HG03064 (cell line): ENCODE data around the gene CUEDC1.

Experiments used
- ATAC-seq: cut with Tn5 transposase; IDR thresholded peaks from one replicate; pipeline ENCODE4 v1.9.1; 2021; ENCODE audit warnings: low read depth; ENCODE audit not compliant: unreplicated experiment

CUEDC1 gene

DNA sequence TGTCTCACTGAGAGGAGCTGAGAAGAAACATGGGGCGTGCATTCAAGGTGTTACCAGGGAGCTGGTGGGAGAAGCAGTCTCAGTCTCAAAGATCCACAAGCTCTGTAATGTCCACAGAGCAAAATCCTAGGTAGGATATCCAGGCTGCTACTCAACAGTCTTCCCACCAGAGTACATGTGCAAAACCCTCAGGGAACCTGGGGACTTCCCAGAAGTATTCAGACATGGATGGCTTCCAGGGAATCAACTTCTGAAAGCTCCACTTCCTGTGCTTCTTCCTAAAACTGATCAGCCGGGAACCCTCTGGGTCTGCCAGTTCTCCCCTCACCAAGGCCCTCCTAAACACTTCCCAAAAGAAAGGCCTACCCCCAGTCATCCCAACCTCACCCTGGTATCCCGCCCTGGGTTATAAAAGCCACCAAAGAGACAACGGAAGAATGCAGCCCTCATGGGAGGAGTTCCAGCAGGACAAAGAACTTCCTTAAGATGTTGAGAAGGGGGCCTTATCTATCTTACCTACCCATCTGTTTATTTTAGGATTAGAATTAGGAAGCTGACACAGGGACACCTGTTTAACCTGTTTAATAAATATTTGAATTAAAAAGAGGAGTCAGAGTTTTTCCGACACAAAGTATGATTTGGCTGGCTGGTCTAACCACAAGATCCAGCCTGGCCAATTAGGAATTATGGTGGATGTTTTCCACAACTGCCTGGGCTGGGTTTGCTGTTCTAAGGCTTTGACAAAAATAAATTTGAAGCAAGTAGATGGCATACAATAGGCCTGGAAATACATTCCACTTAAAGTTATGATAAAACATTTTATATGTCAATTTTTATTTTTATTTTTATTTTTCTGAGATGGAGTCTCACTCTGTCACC, 37.0 kb downstream of the CUEDC1 start:
- ATAC-seq: no peak

DNA sequence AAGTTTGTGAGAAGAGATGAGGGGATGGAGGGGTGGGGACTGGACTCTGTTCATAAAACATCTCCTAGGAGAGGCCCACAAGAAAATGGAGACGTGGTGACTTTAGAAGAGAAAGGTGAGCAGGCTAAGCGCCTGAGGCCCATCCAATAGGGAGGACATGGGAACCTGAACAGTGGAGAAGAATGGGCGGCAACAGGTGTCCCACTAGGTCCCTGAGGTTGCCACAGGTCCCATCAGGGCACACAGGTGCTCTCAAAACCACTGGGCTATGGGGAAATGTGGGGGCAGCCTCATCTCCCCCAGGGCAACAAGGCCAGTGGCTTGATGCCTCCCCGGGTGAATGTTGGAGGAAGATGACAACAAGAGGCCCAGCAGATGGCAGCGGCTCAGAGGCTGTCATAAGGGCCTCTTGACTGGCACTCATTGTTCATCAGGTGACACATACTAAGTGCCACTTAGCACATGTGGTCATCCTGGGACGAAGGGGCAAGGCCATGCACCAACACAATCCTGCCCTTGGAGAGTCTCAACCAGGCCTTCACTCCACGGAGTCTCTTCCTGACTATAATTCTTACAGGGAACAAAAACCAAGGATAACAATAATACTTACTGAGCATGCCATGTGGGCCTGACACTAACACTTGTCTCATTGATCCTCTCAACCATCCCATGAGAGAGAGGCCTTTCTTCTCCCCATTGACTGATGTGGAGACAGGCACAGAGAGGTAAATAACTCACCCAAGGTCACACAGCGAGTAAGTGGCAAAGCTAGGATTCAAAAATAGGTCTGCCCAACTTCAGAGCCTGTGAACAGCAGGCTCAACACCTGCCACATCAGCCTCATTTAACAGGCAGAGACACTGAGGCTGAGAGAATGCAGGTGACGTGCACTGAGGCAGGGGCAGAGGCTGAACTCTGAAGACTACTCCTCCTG, 38.0 kb downstream of the CUEDC1 start:
- no peak for ATAC-seq

DNA sequence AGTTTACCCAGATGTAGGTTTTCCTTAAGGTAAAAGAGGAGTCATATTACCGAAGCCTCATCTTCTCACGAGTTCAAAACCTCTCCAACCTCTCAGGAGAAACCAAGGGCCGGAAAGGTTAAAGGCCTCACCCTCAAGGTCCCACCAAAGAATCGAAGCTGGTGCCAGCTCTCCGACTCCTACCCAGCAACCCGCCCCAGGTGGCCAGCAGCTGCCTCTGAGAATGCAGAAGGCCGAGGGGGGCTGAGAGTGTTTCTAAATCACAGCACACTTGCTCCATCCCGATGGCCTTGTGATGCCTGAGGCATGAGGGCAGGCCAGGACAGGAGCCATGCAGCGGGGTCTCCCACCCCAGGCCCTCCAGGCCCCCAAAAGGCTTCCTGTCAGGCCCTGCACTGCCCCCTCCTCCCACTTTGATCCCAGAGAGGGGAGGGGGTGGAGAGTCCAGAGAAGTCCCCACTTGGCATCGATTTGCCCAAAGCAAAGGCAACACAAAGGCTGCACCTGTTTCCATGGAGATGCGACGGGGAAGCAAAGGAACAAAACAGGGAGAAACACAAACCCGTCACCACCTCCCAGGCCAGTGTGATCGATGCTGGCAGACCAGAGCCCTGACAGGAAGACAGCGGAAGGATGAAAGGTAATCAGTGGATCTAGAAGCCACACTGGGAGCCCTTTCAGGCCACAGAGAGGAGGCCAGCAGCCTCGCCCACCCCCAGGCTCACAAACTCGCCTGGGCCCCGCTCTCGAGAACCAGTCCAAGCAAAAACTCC, 39.0 kb downstream of the CUEDC1 start:
- no peak for ATAC-seq

DNA sequence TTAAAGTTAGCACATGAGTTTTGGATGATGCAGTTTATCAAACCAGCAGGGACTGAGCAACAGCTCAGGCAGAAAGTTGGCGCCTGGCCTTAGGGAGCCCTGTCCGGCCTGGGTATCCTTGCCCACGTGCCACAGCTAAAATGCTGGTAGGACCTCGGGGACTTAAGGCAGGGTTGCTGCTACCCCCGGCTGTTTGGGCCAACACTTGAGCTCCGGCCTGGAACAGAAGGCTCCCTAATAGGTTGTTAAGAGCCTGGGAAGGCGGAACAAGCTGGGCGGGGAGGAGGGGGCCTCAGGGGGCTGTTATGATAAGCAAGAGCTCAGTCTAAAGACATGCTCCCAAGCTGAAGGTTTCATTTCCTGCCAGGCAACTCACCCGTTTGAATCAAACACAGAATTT, 39.7 kb downstream of the CUEDC1 start:
- no peak for ATAC-seq

DNA sequence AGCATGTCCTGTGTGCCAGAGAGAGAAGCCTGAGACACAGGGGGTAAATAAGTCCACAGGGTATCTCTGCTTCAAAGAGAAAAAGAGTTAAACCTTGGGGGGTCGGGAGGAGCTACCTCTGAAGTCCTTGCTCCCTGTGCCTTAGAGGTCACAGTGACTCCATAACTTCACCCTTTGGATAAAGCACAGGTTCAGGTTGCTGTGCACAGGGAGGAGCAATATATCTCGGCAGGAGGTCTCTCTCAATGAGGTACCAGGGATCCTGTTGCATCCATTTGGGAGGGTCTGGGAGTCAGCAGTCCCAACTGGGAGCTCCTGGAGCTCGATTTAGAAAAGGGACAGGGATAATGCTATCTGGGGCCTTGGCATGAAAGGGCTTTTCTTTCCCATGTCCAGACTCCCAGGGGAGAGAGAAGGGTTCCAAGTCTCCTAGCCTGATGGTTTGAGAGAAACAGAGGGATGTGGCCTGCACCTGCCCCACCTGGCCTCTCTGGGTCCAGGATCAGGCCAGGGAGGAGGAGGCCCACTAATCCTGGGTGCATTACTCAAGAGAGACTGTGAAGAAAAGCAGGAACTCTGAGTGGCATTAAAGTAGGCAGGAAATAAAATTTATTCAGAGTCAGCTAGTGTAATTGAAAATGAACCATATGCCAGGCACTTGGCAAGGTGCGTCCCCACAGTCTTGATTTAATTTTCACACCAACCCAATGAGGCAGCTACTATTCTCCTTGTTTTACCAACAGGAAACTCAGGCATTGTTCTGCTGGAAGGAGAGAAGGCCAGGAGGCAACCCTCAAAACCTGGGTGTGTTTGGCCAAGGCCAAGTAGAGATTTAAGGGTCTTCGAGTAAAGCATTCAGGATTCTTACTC, 40.7 kb downstream of the CUEDC1 start:
- no peak for ATAC-seq

DNA sequence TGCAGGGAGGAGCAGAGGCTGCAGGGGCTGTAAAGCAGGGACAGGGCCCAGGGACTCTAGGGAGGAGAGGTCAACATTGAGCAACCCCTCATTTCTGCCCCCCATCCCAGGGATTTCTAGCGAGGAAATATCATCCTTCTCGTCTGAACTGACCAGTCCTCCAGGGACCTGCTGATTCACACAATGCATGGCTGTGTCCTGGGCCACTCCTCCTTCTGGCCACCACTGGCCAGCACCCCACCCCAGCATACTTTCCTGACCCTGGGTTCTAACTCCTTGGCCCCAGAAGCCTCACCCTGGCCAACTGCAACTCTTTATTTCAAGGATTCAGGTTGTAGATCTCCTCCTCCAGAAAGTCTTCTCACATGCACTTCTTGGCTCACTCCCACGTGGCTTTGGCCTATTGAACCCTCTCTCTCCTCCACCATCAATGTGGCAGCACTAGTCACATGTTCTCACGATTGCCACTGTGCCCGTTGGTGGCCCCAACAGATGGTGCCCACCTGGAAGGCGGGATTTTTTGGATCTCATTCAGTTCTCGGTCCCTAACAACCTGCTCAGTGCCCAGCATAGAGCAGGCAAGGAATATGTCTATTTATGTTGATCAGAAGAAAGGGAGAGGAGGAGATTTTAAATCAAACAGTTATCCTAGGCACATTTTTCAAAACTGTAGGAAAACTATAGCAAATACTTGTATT, 41.5 kb downstream of the CUEDC1 start:
- no peak for ATAC-seq

DNA sequence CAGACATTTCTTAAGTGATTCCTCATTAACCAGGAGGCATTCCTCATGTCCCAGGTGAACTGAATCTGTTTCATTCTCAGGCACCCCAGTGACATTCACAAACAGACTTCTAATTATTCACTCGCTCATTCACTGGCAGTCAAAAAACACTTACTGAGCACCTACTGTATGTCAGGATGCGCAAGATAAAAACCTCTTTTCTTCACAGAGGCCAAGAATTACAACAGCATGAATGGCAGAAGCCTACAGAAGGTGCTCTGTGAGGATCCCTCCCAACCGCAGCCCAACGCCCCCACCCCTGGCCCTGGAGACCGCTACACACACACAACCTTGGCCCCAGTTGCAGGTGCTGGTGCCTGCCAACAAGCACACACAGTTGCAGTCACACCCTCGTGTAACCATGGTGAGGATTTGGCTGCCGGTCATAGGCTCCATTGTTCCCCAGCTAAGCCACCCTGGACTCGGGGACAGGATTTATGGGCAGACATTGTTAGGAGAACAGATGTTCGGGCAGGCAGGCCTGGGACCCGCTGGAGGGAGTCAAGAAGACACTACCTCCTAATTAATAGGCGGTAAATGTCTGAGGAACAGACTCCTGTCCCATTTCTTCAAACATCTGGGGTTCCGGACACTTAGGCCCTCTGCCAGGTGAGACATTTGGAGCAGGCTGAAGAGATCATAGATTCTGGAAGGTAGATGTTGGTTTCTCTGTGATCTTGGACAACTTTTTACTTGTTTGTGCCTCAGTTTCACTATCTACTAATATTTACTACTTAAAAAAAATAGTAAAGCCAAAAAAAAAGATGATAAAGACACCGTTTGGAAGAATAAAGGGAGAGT, 43.2 kb downstream of the CUEDC1 start:
- no peak for ATAC-seq

DNA sequence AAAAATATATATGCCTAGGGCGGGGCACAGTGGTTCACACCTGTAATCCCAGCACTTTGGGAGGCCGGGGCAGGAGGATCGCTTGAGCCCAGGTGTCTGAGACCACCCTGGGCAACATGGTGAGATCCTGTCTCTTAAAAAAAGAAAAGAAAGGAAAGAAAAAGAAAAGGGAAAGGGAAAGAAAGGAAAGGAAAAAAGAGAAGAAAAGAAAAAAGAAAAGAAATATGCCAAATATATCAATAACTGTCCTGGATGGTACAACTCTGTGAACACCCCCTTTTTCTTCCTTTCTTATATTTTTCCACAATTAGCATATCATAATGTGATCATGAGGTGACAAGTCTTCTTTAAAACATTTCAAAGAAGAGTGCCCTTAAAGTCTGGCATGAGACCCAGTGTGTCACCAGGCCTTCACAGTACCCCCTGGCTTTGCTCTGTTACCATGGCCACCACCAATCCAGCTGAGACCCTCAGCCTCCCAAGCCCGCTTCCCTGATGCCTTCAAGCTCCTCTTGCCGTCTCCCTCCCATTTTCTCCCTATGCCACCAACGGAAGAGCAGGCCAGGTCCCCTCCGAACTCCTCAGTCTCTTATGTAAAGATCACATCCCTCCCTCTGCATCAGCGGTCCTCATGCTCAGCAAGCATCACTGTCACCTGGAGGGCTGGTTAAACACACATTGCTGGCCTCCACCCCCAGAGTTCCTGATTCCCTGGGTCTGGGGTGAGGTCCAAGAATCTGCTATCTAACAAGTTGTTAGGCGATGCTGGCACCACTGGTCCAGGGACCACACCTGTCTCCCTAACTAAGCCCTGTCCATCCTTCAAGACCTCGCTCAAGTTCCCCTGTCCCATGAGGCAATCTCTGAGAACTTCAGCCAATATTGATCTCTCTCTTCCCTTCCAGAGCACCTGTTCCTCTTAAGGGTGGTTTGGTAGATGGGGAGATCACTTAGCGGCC, 44.5 kb downstream of the CUEDC1 start:
- ATAC-seq: no peak

DNA sequence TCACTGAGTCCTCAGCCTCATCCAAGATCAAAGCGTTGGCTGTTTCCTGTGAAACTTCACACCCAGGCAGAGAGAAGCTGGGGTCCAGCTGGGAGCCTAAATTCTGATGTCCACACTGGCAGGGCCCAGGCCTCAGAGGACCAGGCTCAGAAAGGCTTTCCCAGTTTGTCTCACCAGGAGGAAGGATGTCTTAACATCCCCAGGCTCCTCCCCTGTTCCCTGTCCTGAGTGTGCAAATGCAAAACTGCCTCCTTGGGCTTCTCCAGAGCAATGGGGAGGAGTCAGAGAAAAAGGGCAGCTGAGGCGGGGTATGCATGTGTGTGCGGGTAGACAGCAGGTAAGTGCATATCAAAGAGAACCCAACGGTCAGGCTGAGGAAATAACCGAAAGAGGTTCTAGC, 45.7 kb downstream of the CUEDC1 start:
- no peak for ATAC-seq

DNA sequence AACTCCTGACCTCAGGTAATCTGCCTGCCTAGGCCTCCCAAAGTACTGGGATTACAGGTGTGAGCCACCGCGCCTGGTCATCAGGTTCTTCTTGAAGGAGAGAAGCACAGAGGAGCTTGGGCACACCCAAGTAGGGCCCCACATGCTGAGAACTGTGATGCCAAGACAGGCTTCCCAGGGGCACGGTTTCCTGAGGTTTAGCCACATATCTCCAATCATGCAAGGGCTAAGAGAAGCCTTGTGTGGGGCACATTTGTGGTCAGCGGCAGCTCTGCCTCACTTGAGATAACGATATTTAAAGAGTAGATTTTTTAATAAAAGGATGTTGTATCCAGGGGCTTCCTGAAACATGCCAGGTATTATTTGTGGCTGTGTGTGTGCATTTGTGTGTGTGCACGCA, 46.9 kb downstream of the CUEDC1 start:
- no peak for ATAC-seq

DNA sequence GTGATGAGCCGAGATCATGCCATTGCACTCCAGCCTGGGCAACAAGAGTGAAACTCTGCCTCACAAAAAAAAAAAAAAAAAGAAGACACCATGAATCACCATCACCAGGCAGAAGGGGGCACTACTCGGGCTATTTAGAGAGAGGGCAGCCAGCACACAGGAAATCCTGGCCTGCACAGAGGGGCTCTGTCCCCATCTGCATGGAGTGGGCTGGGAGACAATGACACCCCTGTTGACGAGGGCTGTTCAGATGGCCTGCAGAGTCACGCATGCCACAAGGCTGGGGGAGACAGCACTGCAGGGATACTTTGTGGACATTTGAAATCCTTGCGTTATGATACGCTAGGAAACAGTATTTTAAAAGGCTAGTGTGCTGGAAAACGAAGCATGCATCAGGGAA, 48.3 kb downstream of the CUEDC1 start:
- ATAC-seq: no peak

DNA sequence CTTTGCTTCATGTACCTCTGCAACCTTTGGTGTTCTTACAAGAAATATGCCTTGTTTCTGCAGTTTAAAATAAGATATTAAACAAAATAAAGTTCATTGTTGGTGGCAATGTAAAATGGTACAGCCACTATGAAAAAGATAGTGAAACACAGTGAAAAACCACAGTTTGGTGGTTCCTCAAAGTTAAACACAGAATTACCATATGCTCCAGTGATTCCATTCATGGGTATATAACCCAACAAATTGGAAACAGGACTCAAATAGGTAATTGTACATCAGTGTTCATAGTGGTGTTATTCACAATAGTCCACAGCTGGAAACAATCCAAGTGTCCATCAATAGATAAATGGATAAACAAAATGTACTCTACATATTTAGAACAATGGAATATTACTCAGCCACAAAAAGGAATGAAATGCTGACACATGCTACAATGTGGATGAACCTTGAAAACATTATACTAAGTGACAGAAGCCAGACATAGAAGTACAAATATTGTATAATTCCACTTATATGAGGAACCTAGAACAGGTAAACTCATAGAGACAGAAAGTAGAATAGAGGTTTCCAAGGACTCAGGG, 49.2 kb downstream of the CUEDC1 start:
- no peak for ATAC-seq

DNA sequence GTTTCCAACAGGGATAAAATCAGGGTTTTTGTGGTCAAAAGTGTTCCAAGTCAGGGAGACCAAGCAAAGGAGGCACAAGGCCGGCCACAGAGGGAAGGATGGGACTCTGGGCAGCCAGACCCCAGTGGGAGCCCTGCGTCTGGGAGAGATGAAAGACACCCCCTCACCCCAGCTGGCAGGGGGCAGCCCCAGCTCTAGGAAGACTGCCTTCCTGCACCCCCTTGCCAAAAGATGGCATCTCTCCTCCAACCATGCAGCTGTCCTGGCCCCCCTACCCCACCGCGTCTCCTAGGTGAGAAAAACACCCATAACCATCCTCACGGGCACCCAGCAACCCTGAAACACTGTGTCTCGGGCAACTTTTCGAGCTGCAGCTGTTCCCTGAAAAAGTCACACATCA, 51.3 kb downstream of the CUEDC1 start:
- no peak for ATAC-seq

DNA sequence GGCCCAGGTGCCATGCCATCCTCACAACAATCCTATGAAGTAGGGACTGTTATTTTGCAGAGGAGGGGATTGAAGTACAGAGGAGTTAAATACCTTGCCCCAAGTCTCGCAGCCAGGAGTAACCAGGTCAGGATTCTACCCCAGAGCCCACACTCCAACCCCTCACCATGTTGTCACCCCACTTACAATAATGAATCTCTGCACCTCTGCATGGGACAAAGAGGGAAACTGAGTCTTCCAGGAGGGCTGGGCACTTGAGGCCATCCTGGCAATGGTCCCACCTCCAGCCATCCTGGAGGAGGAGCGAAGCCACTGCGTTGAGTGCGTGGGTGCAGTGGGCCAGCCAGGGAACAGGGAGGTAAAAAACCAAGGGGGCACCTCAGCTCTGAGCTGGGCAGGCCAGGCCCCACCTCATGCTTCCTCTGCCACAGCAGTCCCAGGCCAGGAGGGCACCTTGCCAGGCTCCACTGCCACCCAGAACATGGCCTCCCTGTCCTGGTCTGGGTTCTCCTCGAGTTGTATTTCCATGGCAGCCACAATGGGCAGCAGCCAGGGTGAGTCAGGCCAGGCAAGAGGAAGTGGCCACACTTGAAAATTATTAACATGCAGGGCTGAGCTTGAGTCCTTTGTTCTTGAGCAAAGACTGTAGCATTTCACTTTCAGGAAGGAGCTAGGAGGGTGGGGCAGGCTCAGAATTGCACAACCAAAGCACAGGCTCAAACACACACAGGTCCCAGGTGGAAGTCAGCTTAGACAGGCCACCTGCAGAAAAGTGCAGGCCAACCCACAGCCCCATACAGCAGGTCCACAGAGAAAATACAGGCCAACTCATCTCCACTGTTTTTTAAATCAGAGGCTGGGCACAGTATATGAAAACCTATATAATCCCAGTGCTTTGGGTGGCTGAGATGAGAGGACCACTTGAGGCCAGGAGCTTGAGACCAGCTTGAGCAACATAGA, 52.1 kb downstream of the CUEDC1 start:
- ATAC-seq: peak; percentile 62

DNA sequence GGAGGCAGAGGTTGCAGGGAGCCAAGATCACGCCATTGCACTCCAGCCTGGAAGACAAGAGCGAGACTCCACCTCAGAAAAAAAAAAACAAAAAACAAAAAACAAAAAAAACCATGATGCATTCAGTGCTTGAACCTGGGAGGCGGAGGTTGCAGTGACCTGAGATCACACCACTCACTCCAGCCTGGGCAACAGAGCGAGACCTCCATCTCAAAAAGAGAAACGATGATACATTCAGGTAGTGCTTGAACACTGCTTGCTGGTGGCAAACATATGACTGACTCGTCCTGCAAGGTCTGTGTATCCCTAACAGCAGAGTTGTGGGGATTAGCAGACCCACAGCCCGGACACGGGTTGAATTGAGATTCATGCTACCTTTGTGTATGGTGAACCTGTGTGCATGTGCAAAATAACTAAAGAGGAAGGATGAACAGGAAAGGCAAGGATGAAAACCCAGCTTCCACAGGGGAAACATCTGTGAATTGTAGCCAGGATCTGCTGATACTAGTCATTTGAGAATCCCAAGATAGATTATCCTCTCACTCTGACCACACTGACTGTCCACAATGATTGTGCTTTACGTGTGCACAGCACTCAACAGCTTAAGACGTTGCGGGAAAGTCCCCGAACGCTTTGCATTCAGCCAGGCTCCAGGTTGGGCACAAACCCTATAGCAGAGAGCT, 53.0 kb downstream of the CUEDC1 start:
- peak; percentile 59 for ATAC-seq
